BLaER1 (cell line): ENCODE results near the gene ZNF101.

Source experiments
- H3K27ac ChIP-seq: shearing (Covaris generic); formaldehyde crosslinking; 2 replicates; pipeline ENCODE4 v1.8.1; 2022
- H3K27me3 ChIP-seq: shearing (Covaris generic); formaldehyde crosslinking; 2 replicates; pipeline ENCODE4 v1.8.1; 2022
- H3K36me3 ChIP-seq: shearing (Covaris generic); formaldehyde crosslinking; 2 replicates; pipeline ENCODE4 v1.8.1; 2022
- H3K4me1 ChIP-seq: shearing (Covaris generic); formaldehyde crosslinking; 2 replicates; pipeline ENCODE4 v1.8.1; 2022
- H3K4me2 ChIP-seq: shearing (Covaris generic); formaldehyde crosslinking; 2 replicates; pipeline ENCODE4 v1.8.1; 2022
- H3K4me3 ChIP-seq: shearing (Covaris generic); formaldehyde crosslinking; 2 replicates; pipeline ENCODE4 v1.8.1; 2022
- H3K9ac ChIP-seq: shearing (Covaris generic); formaldehyde crosslinking; 2 replicates; pipeline ENCODE4 v1.8.1; 2022
- H3K9me3 ChIP-seq: shearing (Covaris generic); formaldehyde crosslinking; 2 replicates; pipeline ENCODE4 v1.8.1; 2022
- H4K20me1 ChIP-seq: shearing (Covaris generic); formaldehyde crosslinking; 2 replicates; pipeline ENCODE4 v1.8.1; 2022
- Cebpa-rat ChIP-seq: shearing (Covaris generic); IDR thresholded peaks from 2 replicates; pipeline ENCODE4 v1.8.1; 2022

The ZNF101 gene

GRCh38 chr19:19630062-19630414 is 38.6 kb upstream of the ZNF101 start:
- Histone ChIP-seq H3K9ac (no peak overlapping the region), H3K4me3 (no peak overlapping the region), H3K9me3 (no peaks in the 10 kb centered on the region), H3K27ac (no peak overlapping the region), H3K36me3 (peaks cover 55% of the 10 kb centered on the region), H3K4me1 (peaks cover 30% of the 10 kb centered on the region), H3K4me2 (no peak overlapping the region), H3K27me3 (no peaks in the 10 kb centered on the region), H4K20me1 (no peaks in the 10 kb centered on the region; the same call in 1 of the 2 replicates)
- no peak for TF ChIP-seq Cebpa-rat

- Histone ChIP-seq H3K9ac (no peak overlapping the region), H3K4me3 (no peak overlapping the region)
Measured at GRCh38 chr19:19630426-19630825, 38.2 kb upstream of the ZNF101 start.

GRCh38 chr19:19631346-19631745 is 37.3 kb upstream of the ZNF101 start:
- no peak for TF ChIP-seq Cebpa-rat
- Histone ChIP-seq H3K9ac (no peak overlapping the region), H3K27me3 (no peaks in the 10 kb centered on the region), H3K27ac (no peak overlapping the region), H3K9me3 (no peaks in the 10 kb centered on the region), H3K4me2 (no peak overlapping the region), H3K36me3 (peaks cover 64% of the 10 kb centered on the region), H3K4me1 (peaks cover 17% of the 10 kb centered on the region), H4K20me1 (no peaks in the 10 kb centered on the region; the same call in 1 of the 2 replicates), H3K4me3 (no peak overlapping the region)

More at GRCh38 chr19:19630426-19630825, 38.2 kb upstream of the ZNF101 start:
- no peak overlapping the region for H3K27ac ChIP-seq
- H3K36me3 ChIP-seq = peaks cover 55% of the 10 kb centered on the region
- no peaks in the 10 kb centered on the region for H3K27me3 ChIP-seq
- no peak for TF ChIP-seq Cebpa-rat
- peaks cover 26% of the 10 kb centered on the region for H3K4me1 ChIP-seq
- no peaks in the 10 kb centered on the region; the same call in 1 of the 2 replicates for H4K20me1 ChIP-seq
- H3K9me3 ChIP-seq = no peaks in the 10 kb centered on the region
- H3K4me2 ChIP-seq = no peak overlapping the region

GRCh38 chr19:19632661-19633060 is 36.0 kb upstream of the ZNF101 start:
- H3K4me1 ChIP-seq = peaks cover 6% of the 10 kb centered on the region
- H3K36me3 ChIP-seq = peaks cover 77% of the 10 kb centered on the region
- no peak overlapping the region for H3K4me2 ChIP-seq
- no peak overlapping the region for H3K9ac ChIP-seq
- no peak overlapping the region for H3K27ac ChIP-seq
- no peak overlapping the region for H3K4me3 ChIP-seq
- H3K9me3 ChIP-seq = no peaks in the 10 kb centered on the region
- no peaks in the 10 kb centered on the region for H4K20me1 ChIP-seq
- TF ChIP-seq Cebpa-rat = no peak
- no peaks in the 10 kb centered on the region for H3K27me3 ChIP-seq

- Histone ChIP-seq H3K9me3 (no peaks in the 10 kb centered on the region), H3K4me3 (no peak overlapping the region), H3K27me3 (no peaks in the 10 kb centered on the region), H3K36me3 (peaks cover 89% of the 10 kb centered on the region), H3K9ac (no peak overlapping the region), H4K20me1 (no peaks in the 10 kb centered on the region), H3K4me2 (no peak overlapping the region), H3K4me1 (peaks cover 2% of the 10 kb centered on the region), H3K27ac (no peak overlapping the region)
- no peak for TF ChIP-seq Cebpa-rat
Measured at GRCh38 chr19:19633711-19634515, 34.7 kb upstream of the ZNF101 start.

GRCh38 chr19:19634516-19635312 is 33.9 kb upstream of the ZNF101 start:
- Histone ChIP-seq H3K27me3 (no peaks in the 10 kb centered on the region), H3K4me1 (no peaks in the 10 kb centered on the region), H3K27ac (no peak overlapping the region), H3K4me2 (no peak overlapping the region), H3K9me3 (no peaks in the 10 kb centered on the region), H3K9ac (no peak overlapping the region), H3K36me3 (peaks cover 96% of the 10 kb centered on the region), H4K20me1 (no peaks in the 10 kb centered on the region), H3K4me3 (no peak overlapping the region)
- no peak for TF ChIP-seq Cebpa-rat

GRCh38 chr19:19635313-19635702 is 33.3 kb upstream of the ZNF101 start:
- Histone ChIP-seq H3K4me2 (no peak overlapping the region), H3K4me3 (no peak overlapping the region), H4K20me1 (no peaks in the 10 kb centered on the region), H3K4me1 (no peaks in the 10 kb centered on the region), H3K27ac (no peak overlapping the region), H3K27me3 (no peaks in the 10 kb centered on the region), H3K9me3 (no peaks in the 10 kb centered on the region), H3K9ac (no peak overlapping the region), H3K36me3 (peaks cover 96% of the 10 kb centered on the region)
- TF ChIP-seq Cebpa-rat = no peak

- no peaks in the 10 kb centered on the region for H3K27me3 ChIP-seq
- H3K4me2 ChIP-seq = no peak overlapping the region
- TF ChIP-seq Cebpa-rat = no peak
- H3K27ac ChIP-seq = no peak overlapping the region
- peaks cover 97% of the 10 kb centered on the region for H3K36me3 ChIP-seq
- no peak overlapping the region for H3K9ac ChIP-seq
- no peaks in the 10 kb centered on the region for H4K20me1 ChIP-seq
- H3K4me3 ChIP-seq = no peak overlapping the region
- peaks cover 3% of the 10 kb centered on the region for H3K4me1 ChIP-seq
- H3K9me3 ChIP-seq = no peaks in the 10 kb centered on the region
Measured at GRCh38 chr19:19636573-19637185, 32.0 kb upstream of the ZNF101 start.

GRCh38 chr19:19637186-19637522 is 31.5 kb upstream of the ZNF101 start:
- TF ChIP-seq Cebpa-rat = no peak
- no peak overlapping the region for H3K27ac ChIP-seq
- H4K20me1 ChIP-seq = no peaks in the 10 kb centered on the region
- H3K27me3 ChIP-seq = no peaks in the 10 kb centered on the region
- H3K4me1 ChIP-seq = peaks cover 8% of the 10 kb centered on the region
- no peaks in the 10 kb centered on the region for H3K9me3 ChIP-seq
- H3K4me2 ChIP-seq = no peak overlapping the region
- H3K9ac ChIP-seq = no peak overlapping the region
- no peak overlapping the region for H3K4me3 ChIP-seq
- H3K36me3 ChIP-seq = peaks cover 97% of the 10 kb centered on the region
